HepG2 (cell line): ENCODE measurements around the gene DENND4C. TPM values are rescaled to one million over a fixed set of nuclear protein-coding genes. Genes with fewer than 3 reads are reported as not detected.

Experiments
- ATRX ChIP-seq: sonication (generic); formaldehyde crosslinking; IDR thresholded peaks from 2 replicates; pipeline ENCODE4 v1.4.0; 2020; ENCODE audit warnings: missing genetic modification reagents, borderline replicate concordance
- CBFB ChIP-seq: sonication (generic); formaldehyde crosslinking; IDR thresholded peaks from 2 replicates; pipeline ENCODE4 v1.4.0; 2020; ENCODE audit warnings: missing genetic modification reagents
- KLF12 ChIP-seq: sonication (generic); formaldehyde crosslinking; IDR thresholded peaks from 2 replicates; pipeline ENCODE4 v1.4.0; 2020; ENCODE audit warnings: missing genetic modification reagents, borderline replicate concordance
- MTA1 ChIP-seq: sonication (generic); formaldehyde crosslinking; IDR thresholded peaks from 2 replicates; pipeline ENCODE4 v1.4.0; 2020; ENCODE audit warnings: missing genetic modification reagents, mild to moderate bottlenecking, borderline replicate concordance
- NR3C1 ChIP-seq: sonication (generic); formaldehyde crosslinking; IDR thresholded peaks from 2 replicates; pipeline ENCODE4 v1.4.0; 2020; ENCODE audit warnings: missing genetic modification reagents
- POLR2G ChIP-seq: fragments of 200-400 bp; formaldehyde crosslinking; IDR thresholded peaks from 2 replicates; pipeline ENCODE4 v1.6.1; 2018; ENCODE audit warnings: mild to moderate bottlenecking, low read depth, low read length, moderate library complexity
- PRDM10 ChIP-seq: sonication (generic); formaldehyde crosslinking; IDR thresholded peaks from 2 replicates; pipeline ENCODE4 v1.4.0; 2020; ENCODE audit warnings: low read depth, missing genetic modification reagents
- SNAI1 ChIP-seq: sonication (generic); formaldehyde crosslinking; IDR thresholded peaks from 2 replicates; pipeline ENCODE4 v1.5.0; 2020; ENCODE audit warnings: mild to moderate bottlenecking, missing genetic modification reagents, borderline replicate concordance
- SRSF1 ChIP-seq: fragments of 200-400 bp; formaldehyde crosslinking; optimal IDR thresholded peaks from 2 replicates; pipeline ENCODE3; 2017; ENCODE audit warnings: mild to moderate bottlenecking, low read depth, low read length, moderate library complexity
- TFDP2 ChIP-seq: sonication (generic); formaldehyde crosslinking; IDR thresholded peaks from 2 replicates; pipeline ENCODE4 v1.4.0; 2020; ENCODE audit warnings: missing genetic modification reagents
- ZBTB38 ChIP-seq: sonication (generic); formaldehyde crosslinking; IDR thresholded peaks from 2 replicates; pipeline ENCODE4 v1.5.1; 2020; ENCODE audit warnings: mild to moderate bottlenecking, missing genetic modification reagents
- ZKSCAN8 ChIP-seq: IDR thresholded peaks from 2 replicates; pipeline ENCODE4 v1.6.1; 2016; ENCODE audit warnings: borderline replicate concordance, missing genetic modification reagents, missing compliant biosample characterization
- ZNF496 ChIP-seq: sonication (generic); formaldehyde crosslinking; IDR thresholded peaks from 2 replicates; pipeline ENCODE4 v1.8.1; 2023; ENCODE audit warnings: mild to moderate bottlenecking, moderate library complexity, missing genetic modification reagents; ENCODE audit not compliant: insufficient replicate concordance
- ZNF503 ChIP-seq: sonication (generic); formaldehyde crosslinking; IDR thresholded peaks from 2 replicates; pipeline ENCODE4 v1.4.0; 2020; ENCODE audit warnings: missing genetic modification reagents
- ZNF737 ChIP-seq: sonication (generic); formaldehyde crosslinking; IDR thresholded peaks from 2 replicates; pipeline ENCODE4 v1.5.0; 2020; ENCODE audit warnings: missing genetic modification reagents, mild to moderate bottlenecking, borderline replicate concordance
- ZXDC ChIP-seq: sonication (generic); formaldehyde crosslinking; IDR thresholded peaks from 2 replicates; pipeline ENCODE4 v1.5.0; 2020; ENCODE audit warnings: mild to moderate bottlenecking, missing genetic modification reagents
- polyA plus RNA-seq, 8 experiments: library from polyadenylated mRNA; depleted of rRNA in 3 of 8; stranded (reverse) in 7 of 8; unstranded in 1 of 8; fragments of >200 nt; fragmentation: Illumina TruSeq in 4 of 8; extraction: Trizol in 4 of 8; gene quantifications; 2 replicates each; pipeline versions ENCODE4 v1.2.1 to v1.2.3, GENCODE V29; 2011 to 2016; ENCODE audit warnings: low read depth in 4 of 8, missing spikeins in 1 of 8, mixed read lengths in 1 of 8; ENCODE audit not compliant: insufficient read depth in 1 of 8
- total RNA-seq, 5 experiments: library from RNA; depleted of rRNA; stranded (reverse); fragments of >200 nt; fragmentation: Illumina TruSeq; extraction: Trizol; gene quantifications; 2 replicates each; pipeline ENCODE4 v1.2.3, GENCODE V29; 2016; ENCODE audit warnings: low read depth in 1 of 5

The DENND4C gene
- total and polyA plus RNA-seq, 2 of the 13 experiments (the other 11 are each of a cell fraction or from before 2014, with no cell fraction given): 19.1 to 27.2 TPM

DNA sequence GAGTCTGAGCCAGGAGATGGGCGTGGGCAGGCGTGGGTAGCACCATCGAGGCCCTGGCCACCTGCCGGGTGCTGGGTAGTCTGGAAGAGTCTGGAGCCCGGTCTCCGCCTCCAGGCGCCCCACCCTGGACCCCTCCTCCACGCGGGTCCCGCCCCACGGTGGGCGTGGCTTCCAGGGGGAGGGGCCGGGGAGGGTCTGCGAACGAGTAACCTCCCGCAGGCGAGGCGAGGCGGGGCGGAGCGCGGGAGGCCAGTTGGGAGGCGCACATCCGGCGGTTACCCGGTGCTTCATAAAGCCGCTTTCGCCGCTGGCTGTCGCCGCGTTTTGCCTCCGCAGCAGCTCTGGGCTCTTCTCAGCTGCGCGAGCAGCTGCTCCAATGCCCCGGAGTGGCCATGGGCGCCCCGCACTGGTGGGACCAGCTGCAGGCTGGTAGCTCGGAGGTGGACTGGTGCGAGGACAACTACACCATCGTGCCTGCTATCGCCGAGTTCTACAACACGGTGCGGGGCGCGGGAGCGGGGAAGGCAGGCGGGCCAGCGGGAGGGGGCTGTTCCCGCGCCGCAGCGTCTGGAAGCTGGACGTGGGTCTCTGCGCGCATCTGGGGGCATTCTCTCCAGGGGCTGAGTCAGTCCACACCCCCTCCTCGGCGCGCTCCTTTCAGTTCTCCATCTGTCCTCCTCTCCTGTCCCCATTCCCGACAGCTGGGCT lies 178.4 kb downstream of the DENND4C start, which contains the start of gene ACER2 (continued):
- TF ChIP-seq CBFB (CRISPR knock-in tag): peak; percentile 67; the same call in 1 of the 2 replicates
- 0 out of 2 replicates have a peak, but pooled peaks have one; percentile 46 for TF ChIP-seq MTA1 (CRISPR knock-in tag)
- no peak for TF ChIP-seq ZNF737 (CRISPR knock-in tag)
- no peak for TF ChIP-seq ZXDC (CRISPR knock-in tag)
- peak; percentile 73 for TF ChIP-seq TFDP2 (CRISPR knock-in tag)
- no peak for TF ChIP-seq SRSF1
- TF ChIP-seq NR3C1: no peak
- TF ChIP-seq SNAI1 (CRISPR knock-in tag): peak; percentile 51; the same call in 1 of the 2 replicates
- TF ChIP-seq ZBTB38 (CRISPR knock-in tag): no peak; the same call in 1 of the 2 replicates
- TF ChIP-seq ZKSCAN8: no peak
- TF ChIP-seq POLR2G: peak; percentile 81
- TF ChIP-seq ZNF503 (CRISPR knock-in tag): 0 out of 2 replicates have a peak, but pooled peaks have one; percentile 65
- TF ChIP-seq PRDM10 (CRISPR knock-in tag): no peak
- peak; percentile 92 for TF ChIP-seq KLF12
- TF ChIP-seq ATRX (CRISPR knock-in tag): no peak
- TF ChIP-seq ZNF496 (CRISPR knock-in tag): no peak
